Measurements from ENCODE around the gene LPCAT1.
"Not testable (repeated sequence)": the region's sequence is repeated elsewhere in the genome, so short reads cannot be mapped to it uniquely, and the experiment has no call there.

The LPCAT1 gene

GRCh38 chr5:1523793-1524480, at the start of gene LPCAT1:
Gene LPCAT1 (minus strand): TSS chr5:1523960. CDS start chr5:1523844, 116 bp downstream.
- DNase-seq, result peak; percentile 78

DNA sequence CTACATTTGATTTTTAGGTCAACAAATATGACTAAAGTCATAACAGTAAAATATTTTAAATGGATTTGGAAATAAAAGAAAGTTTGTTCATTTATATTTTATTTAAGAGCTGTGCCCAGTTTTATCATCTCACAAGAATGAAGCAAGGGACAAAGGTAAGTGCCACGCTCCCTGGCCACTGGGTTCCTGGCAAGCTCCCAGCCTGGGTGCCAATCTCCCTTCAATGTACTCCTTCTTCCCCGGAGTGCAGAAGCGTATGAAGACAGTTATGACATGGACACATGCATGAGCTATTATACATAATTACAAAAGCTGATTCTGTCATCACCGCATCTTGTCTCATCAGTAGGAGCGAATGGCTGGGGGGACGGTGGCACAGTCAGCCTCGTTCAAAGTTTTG, 48.1 kb upstream of the LPCAT1 start:
- DNase-seq, result not testable (repeated sequence)

DNA sequence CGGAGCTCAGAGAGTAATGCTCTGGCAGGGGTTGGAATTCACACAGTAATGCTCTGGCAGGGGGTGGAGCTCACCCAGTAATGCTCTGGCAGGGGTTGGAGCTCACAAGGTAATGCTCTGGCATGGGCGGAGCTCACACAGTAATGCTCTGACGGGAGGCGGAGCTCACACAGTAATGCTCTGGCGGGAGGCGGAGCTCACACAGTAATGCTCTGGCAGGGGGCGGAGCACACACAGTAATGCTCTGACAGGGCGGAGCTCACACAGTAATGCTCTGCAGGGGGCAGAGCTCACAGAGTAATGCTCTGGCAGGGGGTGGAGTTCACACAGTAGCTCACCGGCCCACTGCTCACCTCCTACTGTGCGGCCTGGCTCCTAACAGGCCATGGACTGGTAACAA, 47.2 kb upstream of the LPCAT1 start:
- DNase-seq, result no peak

- DNase-seq, result no peak
These were observed 44.6 kb upstream of the LPCAT1 start for GRCh38 chr5:1568201-1568979.

DNA sequence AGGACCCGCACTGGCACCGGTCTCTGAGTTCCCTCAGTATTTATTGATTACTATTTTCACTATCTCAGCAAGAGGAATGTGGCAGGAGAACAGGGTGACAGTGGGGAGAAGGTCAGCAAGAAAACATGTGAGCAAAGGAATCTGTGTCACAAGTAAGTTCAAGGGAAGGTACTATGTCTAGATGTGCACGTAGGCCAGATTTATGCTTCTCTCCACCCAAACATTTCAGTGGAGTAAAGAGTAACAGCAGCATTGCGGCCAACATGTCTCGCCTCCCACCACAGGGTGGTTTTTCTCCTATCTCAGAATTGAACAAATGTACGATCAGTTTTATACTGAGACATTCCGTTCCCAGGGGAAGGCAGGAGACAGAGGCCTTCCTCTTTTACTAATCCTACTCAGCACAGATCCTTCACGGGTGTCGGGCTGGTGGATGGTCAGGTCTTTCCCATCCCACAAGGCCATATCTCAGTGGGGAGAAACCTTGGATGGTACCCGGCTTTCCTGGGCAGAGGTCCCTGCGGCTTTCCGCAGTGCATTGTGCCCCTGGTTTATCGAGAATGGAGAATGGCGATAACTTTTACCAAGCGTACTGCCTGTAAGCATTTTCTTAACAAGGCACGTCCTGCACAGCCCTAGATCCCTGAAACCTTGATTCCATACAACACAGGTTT, 43.9 kb upstream of the LPCAT1 start:
- DNase-seq, result not testable (repeated sequence)

DNA sequence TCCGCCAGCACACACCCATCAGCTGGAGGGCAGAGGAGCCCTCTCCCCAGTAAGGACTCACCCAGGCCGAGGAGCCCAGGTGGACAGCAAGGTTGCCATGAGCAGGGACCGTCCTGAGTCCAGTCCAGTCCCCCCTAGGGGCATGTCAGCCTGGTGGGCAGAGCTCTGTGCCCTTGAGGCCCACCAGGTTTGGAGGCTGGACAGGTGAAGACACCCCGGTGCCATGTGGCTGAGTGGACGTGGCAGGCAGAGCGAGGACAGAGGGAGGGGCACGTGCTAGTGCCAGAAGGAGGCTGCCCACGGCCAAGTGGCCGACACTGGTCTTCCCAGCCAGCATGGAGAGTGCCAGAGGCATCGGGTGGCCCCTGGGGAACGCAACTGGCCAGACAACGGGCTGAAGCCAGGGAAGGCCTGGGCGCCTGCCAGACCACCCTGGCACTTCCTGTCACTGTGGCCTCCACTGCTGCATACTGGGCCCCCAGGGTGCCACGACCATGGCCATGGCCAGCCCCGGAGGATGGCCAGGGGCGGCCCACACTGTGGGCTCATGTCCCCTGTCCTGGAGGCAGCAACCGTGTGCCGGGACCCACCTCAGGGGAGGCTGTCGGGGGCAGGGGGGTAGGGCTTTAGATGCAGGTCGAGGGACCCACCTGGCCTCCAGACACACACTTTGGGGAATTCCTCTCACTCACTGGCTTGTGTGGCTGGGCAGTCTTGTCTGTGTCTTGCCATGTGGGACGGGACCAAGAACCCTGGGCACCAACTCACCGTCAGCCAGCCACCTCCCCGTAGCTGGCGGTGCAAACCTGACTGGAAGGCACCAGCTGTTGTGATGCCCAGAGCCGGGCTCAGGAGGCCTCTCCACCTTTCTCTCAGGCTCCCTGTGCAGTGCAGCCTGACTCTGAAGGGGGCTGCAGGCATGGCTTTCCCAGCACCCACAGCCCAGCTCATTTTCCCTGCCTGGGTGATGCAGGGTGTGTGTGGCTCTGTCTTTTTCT, 42.3 kb upstream of the LPCAT1 start:
- DNase-seq, result no peak

DNA sequence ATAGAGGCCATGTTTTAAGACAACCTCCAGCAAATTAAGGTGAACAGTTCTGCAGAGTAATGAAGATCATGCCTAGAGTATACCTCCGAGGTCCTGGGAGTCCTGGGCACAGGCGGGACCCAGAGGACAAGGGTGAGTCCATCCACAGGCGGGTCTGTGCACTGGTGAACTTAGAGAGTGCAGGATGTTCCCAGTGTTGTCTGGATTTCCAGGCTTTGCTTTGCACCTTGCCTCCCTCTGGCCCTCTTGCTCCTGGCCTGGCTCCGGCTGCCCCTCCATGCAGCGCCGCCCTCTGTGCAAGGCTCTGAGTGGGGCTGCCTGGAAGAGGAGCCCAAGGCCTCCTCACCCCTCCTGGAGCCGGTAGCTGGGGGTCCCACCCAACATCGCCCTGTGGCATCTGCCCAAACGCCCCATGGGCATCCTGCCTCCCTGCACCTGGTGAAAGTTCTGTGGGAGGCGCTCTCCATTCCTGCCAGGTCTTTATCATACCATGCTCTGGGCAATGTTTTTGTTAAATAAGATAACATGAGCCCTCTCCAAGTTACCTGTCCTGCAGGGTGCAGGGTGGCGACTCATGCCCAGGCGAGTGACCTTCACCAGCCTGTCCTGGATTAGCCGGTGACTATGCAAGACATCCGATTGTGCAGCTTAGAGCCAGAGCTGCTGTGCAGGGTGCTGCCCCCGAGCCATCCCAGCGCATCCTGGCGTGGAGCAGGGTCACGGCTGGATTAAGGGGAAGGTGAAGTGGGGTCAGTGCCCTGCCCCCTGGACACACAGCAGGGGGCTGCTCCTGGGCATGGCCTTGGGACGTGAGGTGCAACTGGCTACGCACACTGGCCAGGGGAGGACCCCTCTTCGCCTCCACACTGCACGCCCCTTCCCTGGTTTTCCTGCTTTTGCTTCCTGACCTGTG, 41.3 kb upstream of the LPCAT1 start:
- DNase-seq, result no peak

GRCh38 chr5:1564182-1564748, 40.5 kb upstream of the LPCAT1 start:
- peak; percentile 80 for DNase-seq

DNA sequence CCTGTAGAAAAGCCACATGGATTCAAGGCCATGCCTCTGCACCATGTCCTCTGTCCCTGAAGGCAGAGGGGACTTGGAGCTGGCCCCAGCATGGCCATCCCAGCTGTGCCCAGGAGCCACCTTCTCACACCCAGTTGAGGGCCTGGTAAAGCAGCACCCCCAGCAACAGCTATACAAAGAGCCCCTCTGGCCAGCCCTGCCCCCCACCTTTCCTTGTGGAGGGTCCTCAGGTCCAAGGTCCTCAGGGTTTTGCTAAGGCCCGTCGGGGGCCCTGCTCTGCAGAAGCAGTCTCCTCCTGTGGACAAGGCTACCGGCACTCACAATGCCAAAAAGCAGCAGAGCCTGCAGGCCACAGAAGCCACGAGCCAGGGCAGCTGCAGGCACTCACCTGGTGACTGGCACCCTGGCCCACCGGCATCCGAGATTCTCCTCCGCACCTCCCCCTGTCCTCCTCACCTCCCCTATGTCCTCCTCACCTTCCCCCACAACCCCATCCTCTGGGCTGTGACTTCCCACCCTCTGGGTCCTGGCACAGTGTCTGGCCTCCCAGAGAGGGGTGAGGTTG, 39.9 kb upstream of the LPCAT1 start:
- no peak for DNase-seq

- no peak for DNase-seq
These were observed 39.3 kb upstream of the LPCAT1 start for GRCh38 chr5:1563051-1563461.

- DNase-seq, result no peak
These were observed 38.8 kb upstream of the LPCAT1 start for GRCh38 chr5:1562599-1562998.

DNA sequence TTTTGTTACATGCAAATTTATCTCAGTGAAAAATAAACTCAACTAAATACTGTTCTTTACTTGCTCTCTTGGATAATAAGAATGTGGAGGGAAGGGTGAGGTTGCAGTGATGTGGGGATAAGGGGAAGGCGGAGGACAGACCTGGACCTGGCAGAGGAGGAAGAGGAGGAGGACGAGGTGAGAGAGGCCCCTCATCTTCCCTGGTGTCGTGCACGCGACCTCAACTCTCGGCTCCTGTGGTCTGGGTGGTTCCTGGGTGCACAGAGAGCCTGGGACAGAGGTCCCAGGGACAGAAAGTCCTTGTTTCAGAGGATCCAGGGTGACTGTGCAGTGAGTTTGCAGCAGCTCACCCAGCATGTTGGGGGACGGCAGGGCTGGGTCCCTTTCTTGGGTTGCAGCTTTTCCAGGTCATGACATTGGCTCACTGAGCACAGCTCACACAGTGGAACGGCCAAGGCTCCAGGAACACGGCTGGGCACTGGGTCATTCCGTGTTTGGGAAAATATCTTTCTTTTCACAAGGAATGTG, 37.7 kb upstream of the LPCAT1 start:
- no peak for DNase-seq

GRCh38 chr5:1560499-1560898, 36.7 kb upstream of the LPCAT1 start:
- not testable (repeated sequence) for DNase-seq

- no peak for DNase-seq
These were observed 35.2 kb upstream of the LPCAT1 start for GRCh38 chr5:1558944-1559343.

DNA sequence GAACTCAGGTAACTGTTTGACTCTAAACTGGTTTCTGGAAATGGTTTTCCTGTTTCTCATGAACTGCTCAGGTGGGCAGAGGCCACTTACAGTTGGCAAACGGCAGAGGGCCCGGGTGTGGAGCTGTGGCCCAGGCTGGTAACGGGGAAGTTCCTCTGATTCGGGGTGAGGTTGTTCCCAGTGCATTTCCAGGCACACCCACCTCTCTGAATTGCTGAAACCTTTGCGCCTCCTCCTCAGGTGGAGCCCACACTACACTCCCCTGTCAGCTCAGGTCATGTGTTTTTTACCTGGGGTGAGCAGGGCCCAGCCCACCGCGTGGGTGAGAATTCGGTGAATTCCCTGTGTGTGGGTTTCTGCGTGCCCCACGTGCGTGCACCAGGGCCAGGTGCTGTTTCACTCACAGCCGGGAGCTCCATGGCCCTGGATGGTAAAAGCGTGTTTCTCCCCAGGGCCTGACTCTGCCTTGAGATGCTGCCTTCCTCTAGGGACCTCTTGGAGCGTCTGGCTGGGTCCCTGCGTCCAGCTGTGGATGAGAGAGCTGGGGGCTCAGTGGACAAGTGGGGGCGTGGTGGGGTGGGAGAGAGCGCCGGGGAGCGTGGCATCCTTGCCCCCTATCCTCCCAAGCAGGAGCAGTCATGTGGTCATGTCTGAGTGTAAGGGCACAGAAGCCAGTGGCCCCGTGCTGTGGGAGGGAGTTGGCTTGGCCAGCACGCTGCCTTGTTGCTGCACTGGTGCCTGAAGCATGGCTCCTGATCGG, 33.5 kb upstream of the LPCAT1 start:
- no peak for DNase-seq

GRCh38 chr5:1555808-1556731, 32.3 kb upstream of the LPCAT1 start:
- DNase-seq, result no peak

DNA sequence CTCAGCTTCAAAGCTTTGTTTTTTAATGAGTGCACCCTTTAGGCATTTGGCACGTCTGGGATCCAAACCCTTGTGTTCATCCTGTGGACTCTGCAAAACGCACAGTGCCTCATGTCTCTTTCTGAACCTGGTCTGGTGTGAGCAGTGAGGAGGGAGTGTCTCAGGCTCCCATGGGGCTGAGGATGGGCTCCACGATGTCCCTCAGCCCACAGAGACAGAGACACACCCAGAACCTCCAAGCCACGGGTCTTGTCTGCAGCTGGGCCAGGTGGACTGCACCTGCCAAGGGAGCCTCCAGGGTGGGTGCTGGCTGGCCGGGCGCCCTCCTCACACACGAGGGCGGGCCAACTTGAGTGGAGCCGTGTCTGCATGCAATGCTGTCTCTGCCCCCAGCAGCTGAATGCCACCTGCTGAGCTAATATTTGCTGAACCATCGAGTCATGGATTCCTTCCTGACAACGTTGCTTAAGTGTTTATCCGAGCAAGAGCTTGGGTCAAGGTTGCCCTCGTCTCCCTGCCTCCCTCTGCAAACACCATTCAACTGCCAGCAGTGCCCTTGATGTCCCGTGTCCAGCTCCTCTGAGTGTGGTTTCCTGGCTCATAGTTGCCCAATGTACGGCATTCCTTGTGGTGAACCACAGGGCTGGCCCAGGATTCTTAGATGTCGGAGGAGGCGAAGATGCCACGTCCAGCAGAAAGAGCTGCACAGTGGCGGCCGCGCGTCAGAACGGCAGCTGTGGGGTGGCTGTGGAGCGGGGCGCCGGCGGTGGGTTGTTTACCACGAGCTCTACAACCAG, 31.4 kb upstream of the LPCAT1 start:
- DNase-seq, result no peak
